Right lobe of liver (tissue), 4 donors: ENCODE results near the gene NDE1.

ENCODE experiments used
- CTCF ChIP-seq, 4 donors: fragments of 200-600 bp in 3 of 4; fragments of 450-650 bp in 1 of 4; IDR thresholded peaks; one replicate each; pipeline versions ENCODE4 v1.5.1 to v1.8.0; 2016 to 2022; ENCODE audit warnings: antibody characterized with exemption in 4 of 4, mild to moderate bottlenecking in 2 of 4
- POLR2A ChIP-seq: fragments of 450-650 bp; IDR thresholded peaks from one replicate; pipeline ENCODE4 v1.6.1; 2017; ENCODE audit warnings: antibody characterized with exemption, mild to moderate bottlenecking
- donor health status: DM: no; HTN: no; CAD: no.
- donor health status: DM: no; HTN: no; CAD: no.
- donor health status: DM: no; HTN: yes; CAD: no.

GRCh38 chr16:15708997-15709396 is 59.0 kb downstream of the NDE1 start:
- no peak for TF ChIP-seq CTCF (IDR thresholded peaks at IDR 0.05)
- TF ChIP-seq POLR2A: no peak
